HepG2 (cell line): ENCODE data around the gene PC. TPM values are rescaled to one million over a fixed set of nuclear protein-coding genes. Genes with fewer than 3 reads are reported as not detected.

Experiments
- ARID4A ChIP-seq: sonication (generic); formaldehyde crosslinking; IDR thresholded peaks from 2 replicates; pipeline ENCODE4 v1.5.0; 2020; ENCODE audit warnings: mild to moderate bottlenecking, missing genetic modification reagents, borderline replicate concordance
- DRAP1 ChIP-seq: IDR thresholded peaks from 2 replicates; pipeline ENCODE4 v1.6.1; 2016; ENCODE audit warnings: missing genetic modification reagents, missing compliant biosample characterization
- EED ChIP-seq: sonication (generic); formaldehyde crosslinking; IDR thresholded peaks from 2 replicates; pipeline ENCODE4 v1.5.0; 2020; ENCODE audit warnings: mild to moderate bottlenecking, missing genetic modification reagents
- ETV5 ChIP-seq: IDR thresholded peaks from 2 replicates; pipeline ENCODE4 v1.6.1; 2018; ENCODE audit warnings: missing biosample characterization, missing genetic modification reagents, inconsistent platforms, borderline replicate concordance
- JUND ChIP-seq: sonication (generic); formaldehyde crosslinking; IDR thresholded peaks from 2 replicates; pipeline ENCODE4 v1.8.0; 2022; ENCODE audit warnings: mild to moderate bottlenecking, missing genetic modification reagents
- KDM3A ChIP-seq: IDR thresholded peaks from 2 replicates; pipeline ENCODE4 v1.6.1; 2018; ENCODE audit warnings: low read depth, missing compliant biosample characterization
- MTERF4 ChIP-seq: sonication (generic); formaldehyde crosslinking; IDR thresholded peaks from 2 replicates; pipeline ENCODE4 v1.8.0; 2023; ENCODE audit warnings: mild to moderate bottlenecking, missing genetic modification reagents
- POLR2G ChIP-seq: fragments of 200-400 bp; formaldehyde crosslinking; IDR thresholded peaks from 2 replicates; pipeline ENCODE4 v1.6.1; 2018; ENCODE audit warnings: mild to moderate bottlenecking, low read depth, low read length, moderate library complexity
- SIX4 ChIP-seq: sonication (generic); formaldehyde crosslinking; IDR thresholded peaks from 2 replicates; pipeline ENCODE4 v1.4.0; 2020; ENCODE audit warnings: missing genetic modification reagents
- SOX5 ChIP-seq: IDR thresholded peaks from 2 replicates; pipeline ENCODE4 v1.6.1; 2016; ENCODE audit warnings: borderline replicate concordance
- SP5 ChIP-seq: IDR thresholded peaks from 2 replicates; pipeline ENCODE4 v1.6.1; 2016; ENCODE audit warnings: low read depth, borderline replicate concordance
- ZBTB1 ChIP-seq: sonication (generic); formaldehyde crosslinking; IDR thresholded peaks from 2 replicates; pipeline ENCODE4 v1.4.0; 2020; ENCODE audit warnings: missing genetic modification reagents, borderline replicate concordance
- ZNF275 ChIP-seq: sonication (generic); formaldehyde crosslinking; IDR thresholded peaks from 2 replicates; pipeline ENCODE4 v1.8.0; 2022; ENCODE audit warnings: missing genetic modification reagents, mild to moderate bottlenecking, inconsistent platforms, borderline replicate concordance
- ZNF577 ChIP-seq: sonication (generic); formaldehyde crosslinking; IDR thresholded peaks from 2 replicates; pipeline ENCODE4 v1.4.0; 2020; ENCODE audit warnings: mild to moderate bottlenecking, low read depth, missing genetic modification reagents, borderline replicate concordance
- ZNF598 ChIP-seq: sonication (generic); formaldehyde crosslinking; IDR thresholded peaks from 2 replicates; pipeline ENCODE4 v1.5.1; 2020; ENCODE audit warnings: mild to moderate bottlenecking, missing genetic modification reagents, borderline replicate concordance
- ZNF687 ChIP-seq: sonication (generic); formaldehyde crosslinking; IDR thresholded peaks from 2 replicates; pipeline ENCODE4 v1.5.1; 2020; ENCODE audit warnings: mild to moderate bottlenecking, missing genetic modification reagents, moderate library complexity
- ZNF776 ChIP-seq: sonication (generic); formaldehyde crosslinking; IDR thresholded peaks from 2 replicates; pipeline ENCODE4 v1.4.0; 2020; ENCODE audit warnings: mild to moderate bottlenecking, missing genetic modification reagents
- polyA plus RNA-seq, 8 experiments: library from polyadenylated mRNA; depleted of rRNA in 3 of 8; stranded (reverse) in 7 of 8; unstranded in 1 of 8; fragments of >200 nt; fragmentation: Illumina TruSeq in 4 of 8; extraction: Trizol in 4 of 8; gene quantifications; 2 replicates each; pipeline versions ENCODE4 v1.2.1 to v1.2.3, GENCODE V29; 2011 to 2016; ENCODE audit warnings: low read depth in 4 of 8, missing spikeins in 1 of 8, mixed read lengths in 1 of 8; ENCODE audit not compliant: insufficient read depth in 1 of 8
- total RNA-seq, 5 experiments: library from RNA; depleted of rRNA; stranded (reverse); fragments of >200 nt; fragmentation: Illumina TruSeq; extraction: Trizol; gene quantifications; 2 replicates each; pipeline ENCODE4 v1.2.3, GENCODE V29; 2016; ENCODE audit warnings: low read depth in 1 of 5

The PC gene
- total and polyA plus RNA-seq, 2 of the 13 experiments (the other 11 are each of a cell fraction or from before 2014, with no cell fraction given), result 29.0 to 39.0 TPM

GRCh38 chr11:66842896-66843775 is 115.0 kb downstream of the PC start, which contains the start of gene RCE1 (continued):
- TF ChIP-seq ARID4A (peak; percentile 87), ZNF776 (CRISPR knock-in tag) (0 out of 2 replicates have a peak, but pooled peaks have one; percentile 59), MTERF4 (CRISPR knock-in tag) (no peak; the same call in 1 of the 2 replicates), KDM3A (CRISPR knock-in tag) (0 out of 2 replicates have a peak, but pooled peaks have one; percentile 70), ZNF577 (CRISPR knock-in tag) (no peak), ZNF275 (CRISPR knock-in tag) (no peak), JUND (CRISPR knock-in tag) (peak; percentile 18; the same call in 1 of the 2 replicates), SOX5 (CRISPR knock-in tag) (no peak), ETV5 (CRISPR knock-in tag) (peak; percentile 55; the same call in 1 of the 2 replicates), ZNF687 (peak; percentile 77), POLR2G (peak; percentile 84), SP5 (peak; percentile 78), ZNF598 (CRISPR knock-in tag) (no peak; the same call in 1 of the 2 replicates), DRAP1 (CRISPR knock-in tag) (no peak), SIX4 (CRISPR knock-in tag) (no peak), EED (CRISPR knock-in tag) (0 out of 2 replicates have a peak, but pooled peaks have one; percentile 1), ZBTB1 (CRISPR knock-in tag) (no peak)
